HG03103 (cell line): ENCODE data around the gene NPIPA2.
"Not testable (repeated sequence)": the region's sequence is repeated elsewhere in the genome, so short reads cannot be mapped to it uniquely, and the experiment has no call there.

Experiments
- ATAC-seq: cut with Tn5 transposase; IDR thresholded peaks from one replicate; pipeline ENCODE4 v1.9.1; 2021; ENCODE audit warnings: low read depth; ENCODE audit not compliant: unreplicated experiment

NPIPA2 gene

DNA sequence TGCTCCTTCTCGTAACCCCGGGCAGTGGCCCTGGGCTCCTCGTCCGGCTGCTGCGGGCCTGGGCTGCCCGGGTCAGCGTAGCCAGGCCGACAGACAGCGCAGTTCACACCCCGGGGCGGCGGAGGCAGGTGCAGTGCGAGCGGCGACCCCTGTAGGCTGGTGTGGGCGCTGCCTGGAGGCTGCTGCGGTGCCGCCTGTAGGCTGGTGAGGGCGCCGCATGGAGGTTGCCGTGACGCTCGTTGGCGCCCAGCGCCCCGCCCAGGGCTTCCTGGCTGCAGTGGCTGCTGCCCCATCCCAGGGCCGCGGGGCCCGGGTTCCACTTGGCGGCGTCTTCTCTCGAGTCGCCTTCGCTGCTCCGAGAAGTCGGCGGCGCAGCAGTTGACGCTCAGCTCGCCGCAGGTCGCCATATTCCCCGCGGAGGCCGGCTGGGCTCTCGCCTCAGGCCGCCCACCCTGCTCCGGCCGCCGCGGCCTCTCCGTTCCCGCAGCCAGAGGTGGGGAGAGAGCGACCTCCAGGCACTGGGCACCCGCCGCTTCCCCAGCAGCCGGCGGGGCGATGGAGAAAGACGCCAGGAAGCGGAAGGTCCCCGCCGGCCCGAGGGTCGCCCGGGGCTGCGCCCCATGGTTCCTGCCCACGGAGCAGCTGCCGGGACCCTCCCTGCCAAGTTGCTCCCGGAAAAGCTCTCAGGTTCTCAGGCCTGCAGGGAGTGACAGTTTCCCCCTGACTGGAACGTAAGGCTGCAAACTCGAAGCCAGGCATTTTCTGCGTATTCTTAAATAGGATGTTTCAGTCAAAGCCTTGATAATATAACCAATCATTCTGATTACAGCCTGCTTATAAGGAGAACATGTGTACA lies at the start of gene NPIPA2:
TSS of gene NPIPA2 (plus strand) at position 261 of the 856 bp plus-strand sequence. CDS start 5,533 bp downstream, outside the sequence.
- peak; percentile 98 for ATAC-seq

DNA sequence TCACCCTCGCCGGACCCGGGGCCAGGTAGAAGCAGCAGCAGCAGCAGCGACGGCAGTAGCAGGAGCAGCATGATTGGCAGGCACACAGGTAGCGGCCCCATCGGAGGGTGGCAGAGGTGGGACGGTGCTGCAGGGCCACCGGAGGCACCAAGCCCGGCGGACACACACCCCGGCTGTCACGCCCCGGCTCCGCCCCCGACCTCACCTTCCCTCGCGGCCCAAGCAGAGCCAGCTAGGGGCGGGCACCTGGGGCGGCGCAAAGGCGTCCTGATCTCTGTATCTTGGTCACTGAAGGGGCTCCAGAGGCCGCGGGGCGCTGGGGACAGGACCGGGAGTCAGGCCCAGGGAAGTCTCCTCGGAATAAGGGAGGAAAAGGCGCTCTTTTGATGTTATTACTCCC lies 48.2 kb upstream of the NPIPA2 start, which contains the start of gene PLA2G10:
TSS of gene PLA2G10 (minus strand) at position 180 of the 400 bp plus-strand sequence. CDS start at position 101, 79 bp downstream.
- not testable (repeated sequence) for ATAC-seq

DNA sequence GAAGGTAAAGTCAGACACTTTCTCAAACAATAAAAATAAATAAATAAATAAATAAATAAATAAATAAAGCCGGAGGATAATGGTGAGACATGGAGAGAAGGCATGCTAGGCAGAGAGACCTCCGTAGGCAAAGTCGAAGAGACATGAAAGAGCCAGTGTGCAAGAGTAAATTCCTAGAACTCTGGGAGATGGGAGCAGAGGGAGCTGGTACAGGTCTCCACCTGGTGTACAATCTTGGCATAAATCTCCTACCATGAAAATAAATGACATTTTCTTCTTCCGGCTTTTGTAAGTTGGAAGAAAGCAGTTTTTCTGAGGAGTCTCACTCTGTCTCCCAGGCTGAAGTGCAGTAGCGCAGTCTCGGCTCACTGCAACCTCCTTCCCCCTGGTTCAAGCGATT lies 40.5 kb upstream of the NPIPA2 start:
- ATAC-seq = not testable (repeated sequence)

DNA sequence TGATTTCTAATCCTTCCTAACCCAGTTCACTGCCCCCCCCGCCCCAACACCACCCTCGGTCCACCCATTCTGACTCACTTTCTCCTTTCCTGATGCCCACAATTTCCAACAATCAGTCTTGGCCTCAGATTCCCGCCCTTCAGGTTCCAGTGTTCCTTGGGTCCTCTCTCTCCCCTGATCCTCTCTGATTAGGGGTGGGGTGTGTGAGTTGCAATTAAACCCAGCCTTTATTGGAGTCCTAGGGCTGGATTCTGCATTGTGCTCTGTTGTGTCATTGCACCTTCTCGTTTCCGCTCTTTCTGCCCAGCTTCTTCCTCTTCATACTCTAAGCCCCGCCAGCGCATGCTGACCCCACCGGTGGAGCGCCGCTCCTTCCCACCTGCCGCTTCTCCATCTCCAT lies 39.7 kb upstream of the NPIPA2 start:
- ATAC-seq = not testable (repeated sequence)

DNA sequence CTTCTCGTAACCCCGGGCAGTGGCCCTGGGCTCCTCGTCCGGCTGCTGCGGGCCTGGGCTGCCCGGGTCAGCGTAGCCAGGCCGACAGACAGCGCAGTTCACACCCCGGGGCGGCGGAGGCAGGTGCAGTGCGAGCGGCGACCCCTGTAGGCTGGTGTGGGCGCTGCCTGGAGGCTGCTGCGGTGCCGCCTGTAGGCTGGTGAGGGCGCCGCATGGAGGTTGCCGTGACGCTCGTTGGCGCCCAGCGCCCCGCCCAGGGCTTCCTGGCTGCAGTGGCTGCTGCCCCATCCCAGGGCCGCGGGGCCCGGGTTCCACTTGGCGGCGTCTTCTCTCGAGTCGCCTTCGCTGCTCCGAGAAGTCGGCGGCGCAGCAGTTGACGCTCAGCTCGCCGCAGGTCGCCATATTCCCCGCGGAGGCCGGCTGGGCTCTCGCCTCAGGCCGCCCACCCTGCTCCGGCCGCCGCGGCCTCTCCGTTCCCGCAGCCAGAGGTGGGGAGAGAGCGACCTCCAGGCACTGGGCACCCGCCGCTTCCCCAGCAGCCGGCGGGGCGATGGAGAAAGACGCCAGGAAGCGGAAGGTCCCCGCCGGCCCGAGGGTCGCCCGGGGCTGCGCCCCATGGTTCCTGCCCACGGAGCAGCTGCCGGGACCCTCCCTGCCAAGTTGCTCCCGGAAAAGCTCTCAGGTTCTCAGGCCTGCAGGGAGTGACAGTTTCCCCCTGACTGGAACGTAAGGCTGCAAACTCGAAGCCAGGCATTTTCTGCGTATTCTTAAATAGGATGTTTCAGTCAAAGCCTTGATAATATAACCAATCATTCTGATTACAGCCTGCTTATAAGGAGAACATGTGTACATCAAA lies 38.9 kb upstream of the NPIPA2 start, which contains the start of gene NPIPA3:
TSS of gene NPIPA3 (plus strand) at position 256 of the 856 bp plus-strand sequence. CDS start 5,533 bp downstream, outside the sequence.
- peak; percentile 95 for ATAC-seq

DNA sequence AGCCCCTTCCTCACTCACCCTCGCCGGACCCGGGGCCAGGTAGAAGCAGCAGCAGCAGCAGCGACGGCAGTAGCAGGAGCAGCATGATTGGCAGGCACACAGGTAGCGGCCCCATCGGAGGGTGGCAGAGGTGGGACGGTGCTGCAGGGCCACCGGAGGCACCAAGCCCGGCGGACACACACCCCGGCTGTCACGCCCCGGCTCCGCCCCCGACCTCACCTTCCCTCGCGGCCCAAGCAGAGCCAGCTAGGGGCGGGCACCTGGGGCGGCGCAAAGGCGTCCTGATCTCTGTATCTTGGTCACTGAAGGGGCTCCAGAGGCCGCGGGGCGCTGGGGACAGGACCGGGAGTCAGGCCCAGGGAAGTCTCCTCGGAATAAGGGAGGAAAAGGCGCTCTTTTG lies 9.1 kb upstream of the NPIPA2 start:
- not testable (repeated sequence) for ATAC-seq

DNA sequence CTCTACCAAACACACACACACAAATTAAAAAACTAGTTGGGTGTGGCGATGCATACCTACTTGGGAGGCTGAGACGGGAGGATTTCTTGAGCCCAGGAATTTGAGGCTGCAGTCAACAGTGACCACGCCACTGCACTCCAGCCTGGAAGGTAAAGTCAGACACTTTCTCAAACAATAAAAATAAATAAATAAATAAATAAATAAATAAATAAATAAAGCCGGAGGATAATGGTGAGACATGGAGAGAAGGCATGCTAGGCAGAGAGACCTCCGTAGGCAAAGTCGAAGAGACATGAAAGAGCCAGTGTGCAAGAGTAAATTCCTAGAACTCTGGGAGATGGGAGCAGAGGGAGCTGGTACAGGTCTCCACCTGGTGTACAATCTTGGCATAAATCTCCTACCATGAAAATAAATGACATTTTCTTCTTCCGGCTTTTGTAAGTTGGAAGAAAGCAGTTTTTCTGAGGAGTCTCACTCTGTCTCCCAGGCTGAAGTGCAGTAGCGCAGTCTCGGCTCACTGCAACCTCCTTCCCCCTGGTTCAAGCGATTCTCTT lies 1.4 kb upstream of the NPIPA2 start:
- not testable (repeated sequence) for ATAC-seq

DNA sequence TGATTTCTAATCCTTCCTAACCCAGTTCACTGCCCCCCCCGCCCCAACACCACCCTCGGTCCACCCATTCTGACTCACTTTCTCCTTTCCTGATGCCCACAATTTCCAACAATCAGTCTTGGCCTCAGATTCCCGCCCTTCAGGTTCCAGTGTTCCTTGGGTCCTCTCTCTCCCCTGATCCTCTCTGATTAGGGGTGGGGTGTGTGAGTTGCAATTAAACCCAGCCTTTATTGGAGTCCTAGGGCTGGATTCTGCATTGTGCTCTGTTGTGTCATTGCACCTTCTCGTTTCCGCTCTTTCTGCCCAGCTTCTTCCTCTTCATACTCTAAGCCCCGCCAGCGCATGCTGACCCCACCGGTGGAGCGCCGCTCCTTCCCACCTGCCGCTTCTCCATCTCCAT lies 539 bp upstream of the NPIPA2 start:
- ATAC-seq = not testable (repeated sequence)

DNA sequence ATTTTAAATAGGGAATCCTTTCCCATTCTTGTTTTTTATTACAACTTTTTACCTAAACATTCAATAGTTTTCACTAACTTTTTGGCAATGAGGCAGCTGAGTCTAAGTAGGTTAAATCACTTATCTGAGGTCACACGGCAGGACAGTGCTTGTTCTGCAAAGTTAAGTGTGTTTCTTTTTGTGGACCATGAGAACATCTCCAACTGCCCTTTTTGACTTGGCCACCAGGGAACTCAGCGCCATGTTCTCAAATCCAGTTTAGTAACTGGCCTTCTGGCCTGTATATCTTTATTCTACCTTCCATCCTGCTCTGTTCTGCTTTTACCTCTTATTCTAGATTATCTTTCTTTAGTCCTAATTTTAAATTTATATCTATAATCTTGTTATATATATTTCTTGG lies 31.3 kb downstream of the NPIPA2 start:
- ATAC-seq = not testable (repeated sequence)

DNA sequence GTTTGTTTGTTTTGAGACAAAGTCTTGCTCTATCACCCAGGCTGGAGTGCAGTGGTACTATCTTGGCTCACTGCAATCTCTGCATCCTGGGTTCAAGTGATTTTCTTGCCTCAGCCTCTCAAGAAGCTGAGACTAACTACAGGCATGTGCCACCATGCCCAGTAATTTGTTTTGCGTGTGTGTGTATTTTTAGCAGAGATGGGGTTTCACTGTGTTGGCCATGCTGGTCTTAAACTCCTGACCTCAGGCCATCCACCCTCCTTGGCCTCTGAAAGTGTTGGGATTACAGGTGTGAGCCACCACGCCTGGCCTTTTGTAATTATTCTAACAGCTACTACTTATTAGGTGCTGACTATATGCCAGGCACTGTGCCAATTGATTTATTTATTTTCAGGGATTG lies 33.3 kb downstream of the NPIPA2 start:
- not testable (repeated sequence) for ATAC-seq

DNA sequence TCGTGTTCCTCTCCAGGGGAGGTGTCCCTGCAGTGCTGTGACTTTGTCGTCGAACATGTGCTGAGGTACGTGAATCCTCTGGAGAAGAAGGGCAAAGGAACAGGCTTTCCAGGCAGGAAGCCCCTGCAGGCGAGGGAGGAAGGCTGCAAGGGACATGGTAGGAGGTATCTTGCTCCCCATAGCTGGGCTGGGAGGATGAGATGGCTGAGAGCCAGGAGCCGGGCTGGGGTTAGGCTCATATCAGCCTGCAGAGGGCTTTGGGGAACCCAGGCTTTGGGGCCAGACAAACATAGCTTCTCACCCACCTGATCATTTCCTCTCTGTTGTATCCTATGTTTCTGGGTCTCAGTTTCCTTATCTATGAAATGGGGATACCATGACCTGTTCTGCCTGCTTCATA lies 34.4 kb downstream of the NPIPA2 start:
- ATAC-seq = not testable (repeated sequence)

DNA sequence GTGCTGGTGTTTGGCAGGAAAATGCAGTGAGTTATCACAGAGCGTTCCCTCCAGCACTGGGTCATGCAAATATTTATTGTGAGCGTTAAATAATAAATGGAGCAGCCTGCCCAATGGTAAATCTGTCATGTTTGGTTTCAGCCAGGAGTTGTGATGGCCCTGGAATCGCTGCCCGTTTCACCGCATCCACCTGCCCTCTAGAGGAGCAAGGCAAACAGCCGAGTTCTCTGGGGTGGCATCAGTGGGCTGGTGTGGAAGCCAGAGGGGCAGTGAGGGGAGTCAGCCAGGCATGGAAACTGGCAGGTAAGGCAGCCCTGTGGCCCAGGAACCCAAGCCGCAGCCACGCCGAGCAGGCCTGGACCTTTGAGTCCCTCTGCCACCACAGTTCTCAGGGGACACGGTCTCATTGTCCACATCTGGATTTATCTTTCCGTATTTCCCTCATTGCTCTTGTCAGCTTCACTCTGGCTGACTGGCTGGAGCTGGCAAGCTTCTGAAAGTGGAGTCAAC lies 37.1 kb downstream of the NPIPA2 start:
- not testable (repeated sequence) for ATAC-seq

DNA sequence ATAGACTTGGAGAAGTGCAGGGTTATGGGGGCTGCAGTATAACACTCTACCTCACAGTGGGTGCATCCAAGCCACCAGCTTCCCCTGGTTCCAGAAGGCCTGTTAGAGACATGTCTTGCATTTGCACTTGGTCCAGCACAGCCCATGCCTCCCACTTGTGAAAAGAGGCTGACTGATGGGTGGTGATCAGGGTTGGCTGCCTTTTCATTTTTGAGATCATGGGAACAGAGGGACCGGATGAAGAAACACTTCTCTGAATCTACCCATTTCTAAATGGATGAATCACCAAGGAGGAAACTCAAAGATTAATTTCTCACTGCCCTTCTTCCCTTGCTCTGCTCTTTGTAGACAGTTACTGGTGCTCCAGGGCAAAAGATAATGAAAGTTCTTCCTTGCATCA lies 43.8 kb downstream of the NPIPA2 start:
- not testable (repeated sequence) for ATAC-seq

DNA sequence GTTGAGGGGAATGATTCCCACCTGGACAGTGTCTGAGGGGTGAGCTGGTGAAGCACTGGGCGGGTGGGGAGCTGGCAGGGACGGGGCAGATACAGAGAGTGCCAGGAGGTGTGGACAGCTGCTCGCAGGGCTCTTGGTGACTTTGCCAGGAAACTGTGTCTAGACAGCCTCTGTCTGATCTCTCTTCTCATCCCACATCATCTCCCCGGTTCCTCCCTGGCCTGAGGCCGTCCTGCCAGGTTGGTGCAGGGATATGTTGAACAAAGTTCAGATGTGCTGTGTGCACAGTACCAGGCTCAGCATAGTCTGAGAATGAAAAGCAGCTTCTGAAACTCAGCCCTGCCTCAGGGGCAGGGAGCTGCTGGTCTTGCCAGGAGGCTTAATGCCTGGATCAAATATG lies 47.2 kb downstream of the NPIPA2 start:
- not testable (repeated sequence) for ATAC-seq

DNA sequence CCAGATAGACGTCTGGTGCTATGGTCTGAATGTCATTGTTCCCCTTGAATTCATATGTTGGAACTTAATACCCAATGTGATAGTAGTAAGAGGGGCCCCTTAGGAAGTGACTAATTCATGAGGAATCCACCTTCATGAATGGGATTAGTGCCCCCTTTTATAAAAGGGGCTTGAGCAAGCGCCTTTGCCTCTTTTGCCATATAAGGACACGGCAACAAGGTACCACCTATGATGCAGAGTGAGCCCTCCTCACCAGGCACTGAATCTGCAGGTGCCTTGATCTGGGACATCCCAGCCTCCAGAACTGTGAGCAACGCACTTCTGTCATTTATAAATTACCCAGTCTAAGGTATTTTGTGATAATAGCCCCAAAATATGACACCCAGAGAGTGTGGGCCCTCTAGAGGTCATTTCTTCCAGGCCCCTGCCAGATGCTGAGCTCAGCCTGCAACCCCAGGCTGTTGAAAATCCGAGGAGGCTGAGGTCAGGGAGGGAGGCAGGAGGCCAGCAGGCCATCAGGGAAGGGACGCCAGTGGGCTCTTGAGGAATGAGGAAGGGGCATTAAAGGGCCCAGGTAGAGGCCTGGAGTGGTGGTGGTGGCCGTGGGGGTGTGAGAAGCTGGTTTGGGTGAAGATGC lies 48.1 kb downstream of the NPIPA2 start:
- ATAC-seq = not testable (repeated sequence)

DNA sequence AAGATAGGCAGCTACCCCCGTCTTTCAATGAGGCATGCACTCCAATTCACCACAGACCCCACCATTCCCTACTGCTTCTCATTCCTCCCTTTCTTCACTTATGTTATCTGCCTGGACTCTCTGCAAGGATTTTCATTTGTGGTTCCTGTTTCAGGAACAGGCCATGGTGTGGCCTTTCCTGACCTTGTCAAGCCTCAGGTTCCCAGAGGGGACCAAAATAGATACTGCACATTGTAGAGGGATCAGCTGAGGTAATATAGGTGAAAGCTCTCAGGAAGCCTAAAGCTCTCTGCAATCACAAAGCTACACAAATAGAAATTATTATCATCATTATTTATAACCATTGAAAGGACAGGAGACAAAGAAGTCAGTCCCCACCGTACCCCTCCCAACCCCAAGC lies 50.6 kb downstream of the NPIPA2 start:
- not testable (repeated sequence) for ATAC-seq

DNA sequence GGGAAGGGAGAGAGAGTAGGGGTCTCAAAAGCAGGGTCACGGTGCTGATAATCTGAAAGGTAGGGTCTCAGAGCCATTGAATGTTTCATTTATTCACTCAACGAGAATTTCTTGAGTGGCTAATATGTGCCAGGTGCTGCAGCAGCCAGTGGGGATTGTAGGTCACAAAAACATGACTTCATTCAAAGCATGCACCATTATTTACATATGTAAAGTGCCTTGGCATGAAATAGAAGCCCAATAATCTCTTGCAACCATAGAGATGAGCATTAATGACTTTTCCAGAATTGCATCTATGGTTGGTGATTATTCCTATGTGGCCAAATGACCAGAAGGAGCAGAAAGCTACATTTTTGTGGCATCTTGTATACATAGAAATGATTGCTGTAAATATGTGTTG lies 55.2 kb downstream of the NPIPA2 start:
- not testable (repeated sequence) for ATAC-seq

DNA sequence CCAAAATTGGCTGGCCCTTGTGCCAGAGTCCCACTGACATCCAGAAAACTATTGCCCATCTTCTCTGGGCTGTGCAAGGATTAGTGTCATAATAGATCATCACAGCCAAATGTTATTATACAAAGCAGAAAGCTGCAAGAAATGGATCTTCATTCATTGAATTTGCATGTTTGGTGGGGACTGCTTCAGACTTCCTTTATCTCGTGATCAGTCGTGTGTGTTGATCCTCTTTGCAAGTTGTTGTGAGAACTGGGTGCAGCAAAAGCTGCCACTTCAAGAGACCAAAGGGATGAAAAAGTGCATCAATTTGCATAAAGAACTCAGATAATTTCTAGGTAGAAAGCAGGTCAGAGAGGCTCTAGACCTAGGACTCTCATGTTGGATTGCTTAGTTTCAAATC lies 61.2 kb downstream of the NPIPA2 start:
- not testable (repeated sequence) for ATAC-seq

DNA sequence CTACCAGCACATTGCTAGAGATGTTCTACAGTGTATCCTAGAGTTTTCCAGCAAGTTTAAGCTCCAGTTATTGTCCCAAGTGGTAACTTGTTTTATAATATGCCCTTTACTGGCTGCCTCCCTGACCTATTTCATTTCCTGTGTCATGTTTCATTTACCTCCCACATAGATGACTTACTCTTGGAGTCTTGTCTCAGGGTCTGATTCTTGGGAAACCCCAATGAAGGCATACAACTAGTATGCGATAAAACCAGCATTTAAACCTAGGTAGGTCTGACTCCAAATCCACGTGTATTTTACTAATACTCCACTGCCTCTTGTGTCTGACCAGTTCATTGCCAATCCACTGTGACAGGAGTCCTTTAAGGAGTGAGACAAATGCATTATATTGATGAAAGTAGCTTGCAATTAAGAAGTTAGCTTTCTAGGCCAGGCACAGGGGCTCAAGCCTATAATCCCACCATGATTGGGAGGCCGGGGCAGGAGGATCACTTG lies 64.9 kb downstream of the NPIPA2 start:
- ATAC-seq = not testable (repeated sequence)

DNA sequence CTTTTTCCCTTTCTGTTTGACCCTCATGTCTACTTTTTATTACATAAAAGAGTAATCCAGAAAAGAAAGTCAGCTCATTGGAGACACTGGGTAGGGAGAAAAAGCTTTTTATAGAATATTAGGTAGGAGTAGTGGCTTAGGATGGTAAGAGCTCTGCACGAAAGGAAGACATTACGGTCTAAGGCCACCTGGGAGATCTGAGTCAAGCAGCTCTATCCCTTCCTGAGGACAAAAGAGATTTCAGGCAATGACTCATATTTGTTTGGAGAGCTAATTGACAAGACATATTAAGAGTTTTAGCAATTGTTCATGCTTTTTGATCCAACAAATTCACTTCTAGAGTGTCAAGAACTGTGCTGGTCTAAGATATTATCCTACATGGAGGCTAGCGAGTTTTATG lies 71.6 kb downstream of the NPIPA2 start:
- ATAC-seq = not testable (repeated sequence)
